ENCODE measurements around the gene KCNMA1. TPM values are rescaled to one million over a fixed set of nuclear protein-coding genes. Genes with fewer than 3 reads are reported as not detected.

The KCNMA1 gene
- total RNA-seq, 1 experiment from 2014 or later: 0.49 TPM

GRCh38 chr10:77188521-77188920 is 449.1 kb downstream of the KCNMA1 start:
- Histone ChIP-seq H3K9me3 (ENCODE audit: control insufficient read depth in 1 of 2, insufficient read depth in 1 of 2, low read depth in 1 of 2, low read length in 2 of 2) (no peaks in the 10 kb centered on the region), H3K79me2 (ENCODE audit: insufficient read depth, low read length) (no peaks in the 10 kb centered on the region), H3K4me1 (ENCODE audit: control insufficient read depth in 1 of 2, insufficient read depth in 2 of 2, low read length in 2 of 2) (no peaks in the 10 kb centered on the region), H3K4me3 (replicated peaks in 1 of 2; ENCODE audit: low read depth in 1 of 2, low read length in 2 of 2) (no peak overlapping the region), H3K36me3 (ENCODE audit: control insufficient read depth in 1 of 2, insufficient read depth in 2 of 2, low read length in 2 of 2) (no peaks in the 10 kb centered on the region), H3K27ac (ENCODE audit: low read depth, low read length) (no peak overlapping the region), H2AFZ (ENCODE audit: low read depth, low read length, poor library complexity, severe bottlenecking) (no peak overlapping the region), H3K4me2 (ENCODE audit: low read length) (no peak overlapping the region), H4K20me1 (ENCODE audit: insufficient read depth) (no peaks in the 10 kb centered on the region), H3K27me3 (ENCODE audit: insufficient read depth, low read length) (peaks cover 63% of the 10 kb centered on the region), H3K9me2 (ENCODE audit: insufficient read depth) (no peaks in the 10 kb centered on the region), H3K9ac (ENCODE audit: low read length) (no peak overlapping the region)
- no TSS peak for BruUV-seq (replicated peaks)
- intact Hi-C loops (cut with micrococcal nuclease): no loop called here
- TF ChIP-seq TCF7L2 (IDR thresholded peaks at IDR 0.05; ENCODE audit: borderline replicate concordance, extremely low read depth, insufficient read depth, insufficient read length) (no peak), YY1 (IDR thresholded peaks at IDR 0.05; ENCODE audit: extremely low read depth, insufficient replicate concordance, low read depth, low read length) (no peak), SP1 (IDR thresholded peaks at IDR 0.05; ENCODE audit: low read depth) (no peak), ZNF274 (IDR thresholded peaks at IDR 0.05; ENCODE audit: low read depth, low read length) (no peak), ZBTB33 (IDR thresholded peaks at IDR 0.05; ENCODE audit: extremely low read depth, insufficient replicate concordance, low read length) (no peak)
- ChIA-PET POLR2A (no interaction called here), RAD21 (ENCODE audit: low non-redundant PET in 1 of 2, low total read pairs in 2 of 2, uncharacterized antibody in 2 of 2, unreplicated experiment in 2 of 2) (no interaction called here), CTCF (no interaction called here)
- no peak for DNase-seq (ENCODE audit: low read depth, low spot score)
- ATAC-seq: no peak

GRCh38 chr10:77188000-77188395 is 449.6 kb downstream of the KCNMA1 start:
- Histone ChIP-seq H3K9me2 (ENCODE audit: insufficient read depth) (no peaks in the 10 kb centered on the region), H3K4me1 (ENCODE audit: control insufficient read depth in 1 of 2, insufficient read depth in 2 of 2, low read length in 2 of 2) (no peaks in the 10 kb centered on the region), H3K79me2 (ENCODE audit: insufficient read depth, low read length) (no peaks in the 10 kb centered on the region), H3K4me3 (replicated peaks in 1 of 2; ENCODE audit: low read depth in 1 of 2, low read length in 2 of 2) (no peak overlapping the region), H3K9me3 (ENCODE audit: control insufficient read depth in 1 of 2, insufficient read depth in 1 of 2, low read depth in 1 of 2, low read length in 2 of 2) (no peaks in the 10 kb centered on the region), H3K27me3 (ENCODE audit: insufficient read depth, low read length) (peaks cover 57% of the 10 kb centered on the region), H3K4me2 (ENCODE audit: low read length) (no peak overlapping the region), H3K36me3 (ENCODE audit: control insufficient read depth in 1 of 2, insufficient read depth in 2 of 2, low read length in 2 of 2) (no peaks in the 10 kb centered on the region), H2AFZ (ENCODE audit: low read depth, low read length, poor library complexity, severe bottlenecking) (no peak overlapping the region), H3K9ac (ENCODE audit: low read length) (no peak overlapping the region), H4K20me1 (ENCODE audit: insufficient read depth) (no peaks in the 10 kb centered on the region), H3K27ac (ENCODE audit: low read depth, low read length) (no peak overlapping the region)
- CTCF ChIA-PET: no interaction called here
- POLR2A ChIA-PET: no interaction called here
- BruUV-seq (replicated peaks): no TSS peak
- ATAC-seq: no peak
- no peak for DNase-seq (ENCODE audit: low read depth, low spot score)
- intact Hi-C loops (cut with micrococcal nuclease): no loop called here
- RAD21 ChIA-PET (ENCODE audit: low non-redundant PET in 1 of 2, low total read pairs in 2 of 2, uncharacterized antibody in 2 of 2, unreplicated experiment in 2 of 2): no interaction called here
- TF ChIP-seq TCF7L2 (IDR thresholded peaks at IDR 0.05; ENCODE audit: borderline replicate concordance, extremely low read depth, insufficient read depth, insufficient read length): no peak
- no peak for TF ChIP-seq REST (IDR thresholded peaks at IDR 0.05; ENCODE audit: low read depth)

All from HCT116 (cell line).